ENCODE results near the gene CSH1.
"Not testable (repeated sequence)": the region's sequence is repeated elsewhere in the genome, so short reads cannot be mapped to it uniquely, and the experiment has no call there.

Gene CSH1

GRCh38 chr17:63896524-63897354, at the start of gene CSH1:
Gene CSH1 (minus strand): TSS chr17:63896574. CDS start chr17:63896511, 63 bp downstream.
- DNase-seq (ENCODE audit: low read depth in 1 of 2, low spot score in 1 of 2); in situ Hi-C loops (cut with HindIII; ENCODE audit: low pct_unique_long_range_greater_than_20kb, low sequenced_read_pairs): not testable (repeated sequence)

DNA sequence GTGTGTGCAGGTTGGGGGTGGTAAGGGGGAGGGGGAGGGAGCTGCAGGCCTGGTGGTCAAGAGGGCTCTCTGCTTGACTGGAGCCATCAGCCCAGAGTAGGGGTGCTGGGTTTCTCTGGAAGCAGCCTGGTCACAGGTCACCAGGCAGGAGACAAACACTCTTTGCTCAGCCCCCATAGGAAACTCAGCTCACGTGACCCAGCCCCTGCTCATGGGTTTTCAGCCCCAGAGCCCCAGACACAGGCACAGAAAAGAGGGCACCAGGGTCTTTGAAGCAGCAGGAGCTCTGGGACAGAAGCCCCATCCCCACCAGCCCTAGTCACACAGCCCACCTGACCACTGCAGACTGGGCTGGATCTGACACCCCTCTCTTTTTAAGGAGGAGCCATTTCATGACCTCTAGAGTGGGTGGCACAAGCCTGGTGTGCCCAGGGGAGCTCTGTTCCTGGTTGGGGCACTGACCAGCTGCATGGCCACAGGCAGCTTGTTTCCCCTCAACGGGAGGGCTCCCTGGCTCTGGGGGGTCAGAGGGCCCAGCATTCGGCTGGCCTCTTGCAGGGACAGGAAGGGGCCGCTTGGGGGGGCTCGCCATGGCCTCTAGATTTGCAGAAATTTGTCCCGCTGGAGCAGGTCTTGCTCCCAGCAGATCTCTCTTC, 49.5 kb upstream of the CSH1 start:
- no peak for TF ChIP-seq JUND (IDR thresholded peaks at IDR 0.05; ENCODE audit: low read depth)
- no peak for DNase-seq (ENCODE audit: low read depth in 1 of 2, low spot score in 1 of 2)
- in situ Hi-C loops (cut with HindIII; ENCODE audit: low pct_unique_long_range_greater_than_20kb, low sequenced_read_pairs): no loop called here

DNA sequence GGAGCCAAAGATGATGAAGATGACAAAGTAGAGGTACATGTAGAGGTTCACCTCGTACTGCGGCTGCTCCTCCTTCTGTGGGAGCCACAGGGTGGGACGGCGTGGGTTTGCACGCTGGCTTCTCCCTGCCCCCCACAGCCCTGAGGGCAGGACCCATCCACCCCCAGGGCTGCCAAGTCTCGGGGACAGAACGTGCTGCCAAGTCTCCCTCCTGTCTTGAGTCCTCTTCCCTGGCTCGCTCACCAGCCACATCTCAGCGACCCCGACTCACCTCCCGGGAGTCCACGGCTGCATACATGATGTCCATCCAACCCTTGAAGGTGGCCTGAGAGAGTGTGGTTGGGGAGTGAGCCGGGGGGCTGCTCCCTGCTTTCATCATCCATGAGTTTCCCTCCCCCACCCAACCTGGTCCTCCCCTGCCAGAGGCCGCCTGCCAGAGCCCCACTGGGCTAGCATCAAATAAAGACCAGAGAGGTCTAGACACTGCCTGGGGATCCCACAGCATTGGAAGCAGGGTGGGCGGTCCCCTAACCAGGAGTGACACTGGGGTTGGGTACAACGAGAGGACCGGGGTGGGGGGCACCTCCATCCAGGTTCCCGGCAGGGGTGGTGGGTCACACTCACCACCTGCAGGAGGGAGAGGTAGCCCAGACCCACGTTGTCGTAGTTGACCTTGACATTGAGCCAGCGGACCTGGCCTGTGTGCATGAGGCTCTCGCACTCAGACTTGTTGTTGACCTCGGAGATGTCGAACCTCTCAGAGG, 48.5 kb upstream of the CSH1 start:
- in situ Hi-C loops (cut with HindIII; ENCODE audit: low pct_unique_long_range_greater_than_20kb, low sequenced_read_pairs): no loop called here
- DNase-seq (ENCODE audit: low read depth in 1 of 2, low spot score in 1 of 2): no peak

DNA sequence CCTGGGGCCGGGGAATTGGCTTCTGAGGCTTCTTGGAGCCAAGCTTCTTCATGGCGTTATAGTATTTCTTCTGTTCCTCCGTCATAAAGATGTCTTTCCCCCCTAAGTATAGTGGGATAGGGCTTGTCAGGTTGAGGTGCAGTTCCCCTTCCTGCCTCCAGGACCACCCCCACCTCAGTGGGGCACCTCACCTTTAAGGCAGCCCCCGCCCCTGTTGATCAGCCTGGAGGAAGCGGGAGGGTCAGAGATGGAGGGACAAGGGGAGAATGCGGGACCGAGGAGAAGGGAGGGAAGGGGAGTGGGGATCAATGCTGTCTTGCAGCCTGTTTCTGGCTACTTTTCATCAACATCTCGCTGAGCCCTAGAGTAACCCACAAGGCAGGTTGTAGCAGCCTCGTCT, 47.4 kb upstream of the CSH1 start:
- no peak for TF ChIP-seq JUND (IDR thresholded peaks at IDR 0.05; ENCODE audit: low read depth)
- DNase-seq (ENCODE audit: low read depth in 1 of 2, low spot score in 1 of 2): no peak
- in situ Hi-C loops (cut with HindIII; ENCODE audit: low pct_unique_long_range_greater_than_20kb, low sequenced_read_pairs): no loop called here

More for the DNA sequence above, 48.5 kb upstream of the CSH1 start:
- no peak for TF ChIP-seq JUND (IDR thresholded peaks at IDR 0.05; ENCODE audit: low read depth)

GRCh38 chr17:63942309-63942985, 46.1 kb upstream of the CSH1 start:
- in situ Hi-C loops (cut with HindIII; ENCODE audit: low pct_unique_long_range_greater_than_20kb, low sequenced_read_pairs): no loop called here
- DNase-seq (ENCODE audit: low read depth in 1 of 2, low spot score in 1 of 2): no peak
- no peak for TF ChIP-seq JUND (IDR thresholded peaks at IDR 0.05; ENCODE audit: low read depth)

DNA sequence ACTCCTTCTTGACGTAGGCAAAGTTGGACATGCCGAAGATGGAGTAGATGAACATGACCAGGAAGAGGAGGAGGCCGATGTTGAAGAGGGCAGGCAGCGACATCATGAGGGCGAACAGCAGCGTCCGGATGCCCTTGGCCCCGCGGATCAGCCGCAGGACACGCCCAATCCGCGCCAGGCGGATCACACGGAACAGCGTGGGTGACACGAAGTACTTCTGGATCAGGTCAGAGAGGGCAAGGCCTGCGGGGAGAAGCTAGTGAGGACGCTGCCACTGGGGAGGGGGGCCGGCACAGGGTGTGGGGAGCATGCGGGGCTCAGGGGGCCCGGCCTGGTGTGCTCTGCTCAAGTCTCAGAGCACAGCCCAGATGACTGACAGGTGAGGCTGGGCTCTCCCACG, 45.4 kb upstream of the CSH1 start:
- in situ Hi-C loops (cut with HindIII; ENCODE audit: low pct_unique_long_range_greater_than_20kb, low sequenced_read_pairs): no loop called here

GRCh38 chr17:63941162-63941561, 44.8 kb upstream of the CSH1 start:
- TF ChIP-seq JUND (IDR thresholded peaks at IDR 0.05; ENCODE audit: low read depth): no peak
- in situ Hi-C loops (cut with HindIII; ENCODE audit: low pct_unique_long_range_greater_than_20kb, low sequenced_read_pairs): no loop called here
- DNase-seq (ENCODE audit: low read depth in 1 of 2, low spot score in 1 of 2): no peak

More for the DNA sequence above, 45.4 kb upstream of the CSH1 start:
- no peak for TF ChIP-seq JUND (IDR thresholded peaks at IDR 0.05; ENCODE audit: low read depth)
- no peak for DNase-seq (ENCODE audit: low read depth in 1 of 2, low spot score in 1 of 2)

GRCh38 chr17:63940584-63940983, 44.2 kb upstream of the CSH1 start:
- no peak for TF ChIP-seq JUND (IDR thresholded peaks at IDR 0.05; ENCODE audit: low read depth)
- no peak for DNase-seq (ENCODE audit: low read depth in 1 of 2, low spot score in 1 of 2)
- in situ Hi-C loops (cut with HindIII; ENCODE audit: low pct_unique_long_range_greater_than_20kb, low sequenced_read_pairs): no loop called here

GRCh38 chr17:63939884-63940283, 43.5 kb upstream of the CSH1 start:
- in situ Hi-C loops (cut with HindIII; ENCODE audit: low pct_unique_long_range_greater_than_20kb, low sequenced_read_pairs): no loop called here
- no peak for TF ChIP-seq JUND (IDR thresholded peaks at IDR 0.05; ENCODE audit: low read depth)
- no peak for DNase-seq (ENCODE audit: low read depth in 1 of 2, low spot score in 1 of 2)

DNA sequence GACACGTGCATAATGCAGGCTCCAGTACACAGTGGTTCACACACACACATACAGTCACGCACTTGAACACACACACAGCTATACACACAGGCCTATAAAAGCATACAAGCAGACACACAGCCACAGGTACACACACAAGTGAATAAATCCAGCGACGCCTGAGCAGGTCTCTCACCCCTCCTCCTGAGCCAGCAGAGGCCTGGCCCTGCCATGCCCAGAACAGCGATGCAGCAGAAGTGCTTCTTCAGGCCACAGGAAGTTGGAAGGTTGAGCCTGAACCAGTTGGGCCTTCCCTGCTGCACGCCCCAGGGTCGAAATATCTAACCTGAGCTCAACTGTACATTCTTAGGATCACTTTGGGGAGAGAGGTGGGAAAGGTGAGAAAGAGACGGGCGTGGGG, 43.0 kb upstream of the CSH1 start:
- in situ Hi-C loops (cut with HindIII; ENCODE audit: low pct_unique_long_range_greater_than_20kb, low sequenced_read_pairs): no loop called here
- DNase-seq (ENCODE audit: low read depth in 1 of 2, low spot score in 1 of 2): no peak
- TF ChIP-seq JUND (IDR thresholded peaks at IDR 0.05; ENCODE audit: low read depth): no peak

- TF ChIP-seq JUND (IDR thresholded peaks at IDR 0.05; ENCODE audit: low read depth): no peak
- in situ Hi-C loops (cut with HindIII; ENCODE audit: low pct_unique_long_range_greater_than_20kb, low sequenced_read_pairs): no loop called here
- DNase-seq (ENCODE audit: low read depth in 1 of 2, low spot score in 1 of 2): no peak
Measured at GRCh38 chr17:63937920-63938319, 41.5 kb upstream of the CSH1 start.

- in situ Hi-C loops (cut with HindIII; ENCODE audit: low pct_unique_long_range_greater_than_20kb, low sequenced_read_pairs): no loop called here
- DNase-seq (ENCODE audit: low read depth in 1 of 2, low spot score in 1 of 2): no peak
- TF ChIP-seq JUND (IDR thresholded peaks at IDR 0.05; ENCODE audit: low read depth): no peak
Measured at GRCh38 chr17:63937319-63937718, 40.9 kb upstream of the CSH1 start.
